H9 (cell line): Measurements from ENCODE around the gene ADCY4. TPM values are rescaled to one million over a fixed set of nuclear protein-coding genes. Genes with fewer than 3 reads are reported as not detected.

Source experiments
- DNase-seq: peaks from one replicate; pipeline ENCODE4 v3.0.0-alpha.2; 2017
- H2AFZ ChIP-seq: one replicate; pipeline ENCODE4 v1.6.1; 2013; ENCODE audit warnings: mild to moderate bottlenecking, low read length, control low read depth, moderate library complexity
- H2AK5ac ChIP-seq: 2 replicates; pipeline ENCODE4 v1.6.1; 2013; ENCODE audit warnings: low read length, control low read depth, mixed read lengths; ENCODE audit not compliant: insufficient read length
- H2BK120ac ChIP-seq: one replicate; pipeline ENCODE4 v1.6.1; 2013; ENCODE audit warnings: low read depth, mild to moderate bottlenecking, low read length, control low read depth, inconsistent platforms; ENCODE audit not compliant: poor library complexity, severe bottlenecking
- H2BK12ac ChIP-seq: 2 replicates; pipeline ENCODE4 v1.6.1; 2013; ENCODE audit warnings: low read length, control low read depth, mixed read lengths, low read depth; ENCODE audit not compliant: insufficient read length
- H2BK15ac ChIP-seq: 2 replicates; pipeline ENCODE4 v1.6.1; 2013; ENCODE audit warnings: low read depth, low read length, control low read depth
- H2BK20ac ChIP-seq: one replicate; pipeline ENCODE4 v1.6.1; 2013; ENCODE audit warnings: low read depth, mild to moderate bottlenecking, low read length, control low read depth, inconsistent platforms; ENCODE audit not compliant: poor library complexity, severe bottlenecking
- H2BK5ac ChIP-seq: 2 replicates; pipeline ENCODE4 v1.6.1; 2013; ENCODE audit warnings: low read length, control low read depth, mixed read lengths; ENCODE audit not compliant: insufficient read length
- H3K14ac ChIP-seq: 2 replicates; pipeline ENCODE4 v1.6.1; 2013; ENCODE audit warnings: low read length, control low read depth; ENCODE audit not compliant: insufficient read depth
- H3K18ac ChIP-seq: 2 replicates; pipeline ENCODE4 v1.6.1; 2013; ENCODE audit warnings: low read depth, mild to moderate bottlenecking, mixed read lengths, low read length, control low read depth; ENCODE audit not compliant: insufficient read length
- H3K23ac ChIP-seq: 2 replicates; pipeline ENCODE4 v1.6.1; 2013; ENCODE audit warnings: low read length, control low read depth, mixed read lengths, low read depth; ENCODE audit not compliant: insufficient read length
- H3K23me2 ChIP-seq: 2 replicates; pipeline ENCODE4 v1.6.1; 2013; ENCODE audit warnings: low read depth, mild to moderate bottlenecking, mixed read lengths, low read length, control low read depth; ENCODE audit not compliant: insufficient read length, poor library complexity, severe bottlenecking
- H3K27ac ChIP-seq: 2 replicates; pipeline ENCODE4 v1.5.1; 2013; ENCODE audit warnings: low read length, control low read depth, mixed read lengths, low read depth; ENCODE audit not compliant: insufficient read length
- H3K27me3 ChIP-seq: 2 replicates; pipeline ENCODE4 v1.6.1; 2013; ENCODE audit warnings: low read length, control low read depth, inconsistent platforms; ENCODE audit not compliant: insufficient read depth
- H3K4ac ChIP-seq: 2 replicates; pipeline ENCODE4 v1.6.1; 2013; ENCODE audit warnings: low read depth, mild to moderate bottlenecking, control low read depth, inconsistent platforms, low read length, moderate library complexity
- H3K4me1 ChIP-seq: 2 replicates; pipeline ENCODE4 v1.6.1; 2013; ENCODE audit warnings: low read length, control low read depth, inconsistent platforms; ENCODE audit not compliant: insufficient read depth
- H3K4me2 ChIP-seq: 2 replicates; pipeline ENCODE4 v1.6.1; 2013; ENCODE audit warnings: low read length, control low read depth, mixed read lengths; ENCODE audit not compliant: insufficient read length, insufficient read depth
- H3K56ac ChIP-seq: 2 replicates; pipeline ENCODE4 v1.6.1; 2013; ENCODE audit warnings: low read depth, mild to moderate bottlenecking, mixed read lengths, low read length, control low read depth; ENCODE audit not compliant: insufficient read length
- H3K79me1 ChIP-seq: 2 replicates; pipeline ENCODE4 v1.6.1; 2013; ENCODE audit warnings: low read depth, mild to moderate bottlenecking, moderate library complexity, low read length, control low read depth, inconsistent platforms; ENCODE audit not compliant: insufficient read depth, poor library complexity, severe bottlenecking
- H3K79me2 ChIP-seq: 2 replicates; pipeline ENCODE4 v1.6.1; 2013; ENCODE audit warnings: low read length, control low read depth, inconsistent platforms; ENCODE audit not compliant: insufficient read depth
- H3K9ac ChIP-seq: 2 replicates; pipeline ENCODE4 v1.6.1; 2013; ENCODE audit warnings: low read length, control low read depth, mixed read lengths; ENCODE audit not compliant: insufficient read length; ENCODE audit errors: extremely low read depth
- H3K9me3 ChIP-seq: one replicate; pipeline ENCODE4 v1.6.1; 2013; ENCODE audit warnings: low read depth, low read length, inconsistent platforms; ENCODE audit not compliant: control insufficient read depth
- H3T11ph ChIP-seq: one replicate; pipeline ENCODE4 v1.6.1; 2013; ENCODE audit warnings: mild to moderate bottlenecking, low read length, control low read depth, inconsistent platforms
- H4K20me1 ChIP-seq: one replicate; pipeline ENCODE4 v1.6.1; 2013; ENCODE audit not compliant: control insufficient read depth, insufficient read length, insufficient read depth
- H4K5ac ChIP-seq: 2 replicates; pipeline ENCODE4 v1.6.1; 2013; ENCODE audit warnings: low read depth, mild to moderate bottlenecking, mixed read lengths, low read length, control low read depth; ENCODE audit not compliant: insufficient read length
- H4K8ac ChIP-seq: replicated peaks from 2 replicates; pipeline ENCODE4 v1.6.1; 2013; ENCODE audit warnings: low read length, control low read depth, mixed read lengths, low read depth; ENCODE audit not compliant: insufficient read length
- H4K91ac ChIP-seq: 2 replicates; pipeline ENCODE4 v1.6.1; 2013; ENCODE audit warnings: low read depth, mild to moderate bottlenecking, moderate library complexity, mixed read lengths, low read length, control low read depth; ENCODE audit not compliant: insufficient read length
- H3K27ac Mint-ChIP-seq, 3 experiments: 2 replicates in 2 of 3; 3 replicates in 1 of 3; pipeline ENCODE4 v1.8.0; 2020 to 2021; ENCODE audit warnings: mixed read lengths in 3 of 3, mild to moderate bottlenecking in 1 of 3, moderate library complexity in 1 of 3
- H3K27me3 Mint-ChIP-seq: 2 replicates; pipeline ENCODE4 v1.8.0; 2021; ENCODE audit warnings: low read depth, mild to moderate bottlenecking, moderate library complexity, mixed read lengths
- H3K36me3 Mint-ChIP-seq, 3 experiments: 2 replicates in 2 of 3; 3 replicates in 1 of 3; pipeline ENCODE4 v1.8.0; 2020 to 2021; ENCODE audit warnings: low read depth in 3 of 3, mixed read lengths in 3 of 3; ENCODE audit not compliant: insufficient read depth in 1 of 3
- H3K4me1 Mint-ChIP-seq, 2 experiments: 2 replicates each; pipeline ENCODE4 v1.8.0; 2020; ENCODE audit warnings: mixed read lengths in 2 of 2
- H3K4me3 Mint-ChIP-seq, 2 experiments: 2 replicates in 1 of 2; 3 replicates in 1 of 2; pipeline ENCODE4 v1.8.0; 2020 to 2021; ENCODE audit warnings: mild to moderate bottlenecking in 2 of 2, mixed read lengths in 2 of 2, moderate library complexity in 1 of 2
- H3K9me3 Mint-ChIP-seq, 2 experiments: 2 replicates in 1 of 2; 3 replicates in 1 of 2; pipeline ENCODE4 v1.8.0; 2020; ENCODE audit warnings: mild to moderate bottlenecking in 2 of 2, mixed read lengths in 2 of 2, moderate library complexity in 1 of 2
- CTCF ChIP-seq: fragments of 200-600 bp; sonication (generic); conservative IDR thresholded peaks from 3 replicates; pipeline ENCODE4 v1.8.0; 2021; ENCODE audit warnings: antibody characterized with exemption, mild to moderate bottlenecking
- WGBS: extraction: QIAGEN DNeasy Blood & Tissue Kit; methylation state at CpG from one replicate; pipeline ENCODE4 v1.1.7; 2013; ENCODE audit warnings: missing lambda C conversion rate, low lambda C conversion rate, mixed read lengths; ENCODE audit not compliant: insufficient read length; ENCODE audit errors: extremely low coverage; 5-methylcytosine and 5-hydroxymethylcytosine counted together
- total RNA-seq: library from RNA; stranded (reverse); gene quantifications from 2 replicates; pipeline ENCODE4 v1.2.1, GENCODE V29; 2021

The ADCY4 gene
- total RNA-seq, 1 experiment from 2014 or later: 0.09 TPM

- H3K18ac ChIP-seq: no peak overlapping the region
- no peak overlapping the region for H4K91ac ChIP-seq
- H3K79me2 ChIP-seq: no peaks in the 10 kb centered on the region
- H3T11ph ChIP-seq: no peak overlapping the region
- Mint-ChIP-seq H3K9me3 (no peaks in the 10 kb centered on the region), H3K36me3 (peaks cover 3 to 21% (median 14%) of the 10 kb centered on the region in 3 experiments; a peak in 5 of 7 replicates), H3K4me1 (peaks cover 12 to 14% of the 10 kb centered on the region in 2 experiments), H3K27ac (no peak overlapping the region), H3K4me3 (peak overlapping the region; percentile 83 to 86; a peak in 3 of 5 replicates), H3K27me3 (no peaks in the 10 kb centered on the region)
- no peak overlapping the region for H2BK120ac ChIP-seq
- no peak overlapping the region for H3K14ac ChIP-seq
- no peak overlapping the region for H3K56ac ChIP-seq
- no peak overlapping the region for H4K8ac ChIP-seq
- H3K23me2 ChIP-seq: peaks cover 8% of the 10 kb centered on the region
- no peak overlapping the region for H3K27ac ChIP-seq
- no CpG with 5 or more reads among the region's 14 CpGs for WGBS
- no peak for DNase-seq
- no peak overlapping the region for H2AK5ac ChIP-seq
- H3K4ac ChIP-seq: no peak overlapping the region
- peak overlapping the region; percentile 69 for H3K4me2 ChIP-seq
- no peak overlapping the region for H3K9ac ChIP-seq
- H2AFZ ChIP-seq: no peak overlapping the region
- H4K5ac ChIP-seq: no peak overlapping the region
- no peak overlapping the region for H2BK12ac ChIP-seq
- H2BK5ac ChIP-seq: no peak overlapping the region
- no peak for TF ChIP-seq CTCF
- H3K23ac ChIP-seq: no peak overlapping the region
- H3K79me1 ChIP-seq: no peaks in the 10 kb centered on the region
- H2BK20ac ChIP-seq: no peak overlapping the region
- no peak overlapping the region for H2BK15ac ChIP-seq
- H4K20me1 ChIP-seq: no peaks in the 10 kb centered on the region
- no peaks in the 10 kb centered on the region for H3K27me3 ChIP-seq
- no peaks in the 10 kb centered on the region for H3K9me3 ChIP-seq
- H3K4me1 ChIP-seq: no peaks in the 10 kb centered on the region
Observed at GRCh38 chr14:24269910-24270536, 64.8 kb downstream of the ADCY4 start.
